HG03135 (cell line): ENCODE data around the gene FBXW10.
"Not testable (repeated sequence)": the region's sequence is repeated elsewhere in the genome, so short reads cannot be mapped to it uniquely, and the experiment has no call there.

Experiments
- ATAC-seq: cut with Tn5 transposase; IDR thresholded peaks from one replicate; pipeline ENCODE4 v1.9.1; 2021; ENCODE audit warnings: mild to moderate bottlenecking, moderate library complexity; ENCODE audit not compliant: unreplicated experiment

Gene FBXW10

DNA sequence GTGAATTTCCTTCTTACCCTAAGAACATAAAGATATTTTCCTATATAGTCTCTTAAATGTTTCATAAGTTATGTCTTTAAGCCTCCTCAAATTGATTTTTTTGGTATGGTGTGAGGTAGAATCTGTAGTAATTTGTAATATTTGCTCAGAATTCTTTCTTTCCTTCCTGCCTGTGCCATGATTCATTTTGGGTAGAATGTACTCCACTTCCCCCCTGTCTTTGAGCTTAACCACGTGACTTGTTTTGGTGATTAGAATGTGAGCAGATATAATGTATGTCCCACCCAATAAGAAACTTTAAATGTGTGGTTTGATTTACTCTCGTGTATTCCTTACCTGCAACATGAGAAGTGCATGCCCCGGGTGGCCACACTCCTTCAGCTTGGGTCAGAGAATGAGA is 77.6 kb downstream of the FBXW10 start:
- not testable (repeated sequence) for ATAC-seq

DNA sequence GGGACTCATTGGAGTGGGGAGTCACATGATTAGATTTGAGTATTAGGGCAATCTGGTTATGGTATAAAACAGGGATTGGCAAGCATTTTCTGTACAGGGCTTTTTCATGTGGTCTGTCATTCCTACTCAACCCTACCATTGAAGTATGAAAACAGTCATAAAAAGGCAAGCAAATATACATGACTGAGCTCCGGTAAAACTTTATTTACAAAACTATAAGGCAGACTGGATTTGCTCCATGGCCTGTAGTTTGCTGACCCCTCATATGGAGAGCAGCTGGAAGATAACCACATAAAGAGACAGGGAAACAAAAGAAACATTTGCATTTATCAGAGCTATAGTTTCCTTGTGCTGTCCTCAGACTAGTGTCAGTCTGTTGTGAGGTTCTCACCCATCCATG is 83.8 kb downstream of the FBXW10 start:
- not testable (repeated sequence) for ATAC-seq
